ENCODE results near the gene GPHB5.

- TF ChIP-seq, protein P1, sequence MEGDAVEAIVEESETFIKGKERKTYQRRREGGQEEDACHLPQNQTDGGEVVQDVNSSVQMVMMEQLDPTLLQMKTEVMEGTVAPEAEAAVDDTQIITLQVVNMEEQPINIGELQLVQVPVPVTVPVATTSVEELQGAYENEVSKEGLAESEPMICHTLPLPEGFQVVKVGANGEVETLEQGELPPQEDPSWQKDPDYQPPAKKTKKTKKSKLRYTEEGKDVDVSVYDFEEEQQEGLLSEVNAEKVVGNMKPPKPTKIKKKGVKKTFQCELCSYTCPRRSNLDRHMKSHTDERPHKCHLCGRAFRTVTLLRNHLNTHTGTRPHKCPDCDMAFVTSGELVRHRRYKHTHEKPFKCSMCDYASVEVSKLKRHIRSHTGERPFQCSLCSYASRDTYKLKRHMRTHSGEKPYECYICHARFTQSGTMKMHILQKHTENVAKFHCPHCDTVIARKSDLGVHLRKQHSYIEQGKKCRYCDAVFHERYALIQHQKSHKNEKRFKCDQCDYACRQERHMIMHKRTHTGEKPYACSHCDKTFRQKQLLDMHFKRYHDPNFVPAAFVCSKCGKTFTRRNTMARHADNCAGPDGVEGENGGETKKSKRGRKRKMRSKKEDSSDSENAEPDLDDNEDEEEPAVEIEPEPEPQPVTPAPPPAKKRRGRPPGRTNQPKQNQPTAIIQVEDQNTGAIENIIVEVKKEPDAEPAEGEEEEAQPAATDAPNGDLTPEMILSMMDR (IDR thresholded peaks at IDR 0.05; ENCODE audit: low read length): no peak
- no peak for TF ChIP-seq EZH2 (optimal IDR thresholded peaks at IDR 0.05; ENCODE audit: low read depth, low read length)
These were observed 43.1 kb downstream of the GPHB5 start for GRCh38 chr14:63275611-63276010.
